ENCODE data around the gene IFITM1. TPM values are rescaled to one million over a fixed set of nuclear protein-coding genes. Genes with fewer than 3 reads are reported as not detected.
A peak's percentile ranks its signal among the peaks of the same experiment; 100 is the strongest.

Gene IFITM1
- total RNA-seq, 1 experiment from 2014 or later: 2.0 TPM

DNA sequence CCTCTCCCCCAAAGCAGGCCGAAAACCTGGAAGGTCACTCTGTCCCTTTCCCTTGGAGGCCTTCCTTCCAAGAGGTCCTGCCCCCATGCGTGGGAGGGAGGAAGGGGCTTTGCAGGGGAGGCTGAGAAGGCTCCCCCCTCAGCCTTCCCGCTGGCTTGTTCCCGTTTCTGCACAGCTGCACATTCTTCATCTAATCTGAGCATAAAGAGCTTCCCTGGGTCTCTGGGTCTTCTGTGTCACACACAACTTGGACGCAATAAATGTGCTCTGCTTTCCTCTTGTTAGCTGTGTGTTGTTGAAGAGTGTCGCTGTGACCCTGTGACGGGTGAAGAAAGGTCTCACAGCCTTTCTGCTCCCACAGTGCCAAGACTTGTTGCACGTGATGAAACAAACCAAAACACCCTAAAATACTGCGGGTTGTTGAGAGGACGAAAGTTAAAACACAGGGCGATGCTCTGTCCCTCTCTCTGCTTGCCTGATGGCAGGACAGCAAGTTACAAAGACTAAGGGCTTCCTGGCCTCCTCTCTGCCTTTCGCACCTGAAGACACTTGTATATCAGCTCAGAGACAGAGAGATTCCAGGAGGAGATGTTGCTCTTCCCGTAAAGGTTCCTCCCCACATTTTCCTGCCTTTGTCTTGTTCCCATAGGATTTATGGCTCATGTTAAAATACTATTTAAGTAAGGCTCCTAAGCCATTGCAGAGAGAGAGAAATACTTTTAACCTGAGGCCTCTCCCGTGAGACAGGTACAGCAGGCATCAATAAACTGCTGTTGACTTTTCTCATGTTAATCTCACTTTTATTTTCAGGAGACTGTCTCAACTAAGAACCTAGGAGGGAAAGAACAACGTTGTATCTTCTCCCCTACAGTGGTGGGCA is 22.2 kb downstream of the IFITM1 start:
- no peak overlapping the region for H3K9ac ChIP-seq (ENCODE audit: low read length)
- no peak for ATAC-seq
- intact Hi-C loops (cut with micrococcal nuclease): no loop called here
- 0 out of 2 replicates have a peak overlapping the region, but pooled peaks have one; percentile 18 for H2AFZ ChIP-seq (ENCODE audit: low read length)
- DNase-seq: no peak
- no peaks in the 10 kb centered on the region for H3K4me1 ChIP-seq (ENCODE audit: insufficient read depth, low read length)
- no peaks in the 10 kb centered on the region for H3K36me3 ChIP-seq (ENCODE audit: low read depth, low read length)
- H3K4me3 ChIP-seq (ENCODE audit: low read length): no peak overlapping the region
- no peaks in the 10 kb centered on the region for H3K9me2 ChIP-seq (replicated peaks; ENCODE audit: low read length)
- POLR2A ChIA-PET (ENCODE audit: unreplicated experiment): no interaction called here
- BruUV-seq (replicated peaks): no TSS peak
- H4K20me1 ChIP-seq (ENCODE audit: low read length): no peaks in the 10 kb centered on the region
- H3K79me2 ChIP-seq (ENCODE audit: low read length): no peaks in the 10 kb centered on the region
- TF ChIP-seq EZH2 (IDR thresholded peaks at IDR 0.05; ENCODE audit: low read length, unreplicated experiment) (no peak), EZH2phosphoT487 (IDR thresholded peaks at IDR 0.05; ENCODE audit: borderline replicate concordance, low read length) (no peak)
- TF ChIP-seq, protein P1, sequence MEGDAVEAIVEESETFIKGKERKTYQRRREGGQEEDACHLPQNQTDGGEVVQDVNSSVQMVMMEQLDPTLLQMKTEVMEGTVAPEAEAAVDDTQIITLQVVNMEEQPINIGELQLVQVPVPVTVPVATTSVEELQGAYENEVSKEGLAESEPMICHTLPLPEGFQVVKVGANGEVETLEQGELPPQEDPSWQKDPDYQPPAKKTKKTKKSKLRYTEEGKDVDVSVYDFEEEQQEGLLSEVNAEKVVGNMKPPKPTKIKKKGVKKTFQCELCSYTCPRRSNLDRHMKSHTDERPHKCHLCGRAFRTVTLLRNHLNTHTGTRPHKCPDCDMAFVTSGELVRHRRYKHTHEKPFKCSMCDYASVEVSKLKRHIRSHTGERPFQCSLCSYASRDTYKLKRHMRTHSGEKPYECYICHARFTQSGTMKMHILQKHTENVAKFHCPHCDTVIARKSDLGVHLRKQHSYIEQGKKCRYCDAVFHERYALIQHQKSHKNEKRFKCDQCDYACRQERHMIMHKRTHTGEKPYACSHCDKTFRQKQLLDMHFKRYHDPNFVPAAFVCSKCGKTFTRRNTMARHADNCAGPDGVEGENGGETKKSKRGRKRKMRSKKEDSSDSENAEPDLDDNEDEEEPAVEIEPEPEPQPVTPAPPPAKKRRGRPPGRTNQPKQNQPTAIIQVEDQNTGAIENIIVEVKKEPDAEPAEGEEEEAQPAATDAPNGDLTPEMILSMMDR (conservative IDR thresholded peaks at IDR 0.05; ENCODE audit: low read depth, low read length): no peak
- CTCF ChIA-PET: no interaction called here
- H3K27ac ChIP-seq (ENCODE audit: low read length): no peak overlapping the region
- no peaks in the 10 kb centered on the region for H3F3A ChIP-seq (ENCODE audit: low read length, unreplicated experiment)
- H3K27me3 ChIP-seq (ENCODE audit: low read length): peaks cover 7% of the 10 kb centered on the region
- H3K4me2 ChIP-seq (ENCODE audit: low read length): no peak overlapping the region
- H3K9me3 ChIP-seq (ENCODE audit: low read length): no peaks in the 10 kb centered on the region

DNA sequence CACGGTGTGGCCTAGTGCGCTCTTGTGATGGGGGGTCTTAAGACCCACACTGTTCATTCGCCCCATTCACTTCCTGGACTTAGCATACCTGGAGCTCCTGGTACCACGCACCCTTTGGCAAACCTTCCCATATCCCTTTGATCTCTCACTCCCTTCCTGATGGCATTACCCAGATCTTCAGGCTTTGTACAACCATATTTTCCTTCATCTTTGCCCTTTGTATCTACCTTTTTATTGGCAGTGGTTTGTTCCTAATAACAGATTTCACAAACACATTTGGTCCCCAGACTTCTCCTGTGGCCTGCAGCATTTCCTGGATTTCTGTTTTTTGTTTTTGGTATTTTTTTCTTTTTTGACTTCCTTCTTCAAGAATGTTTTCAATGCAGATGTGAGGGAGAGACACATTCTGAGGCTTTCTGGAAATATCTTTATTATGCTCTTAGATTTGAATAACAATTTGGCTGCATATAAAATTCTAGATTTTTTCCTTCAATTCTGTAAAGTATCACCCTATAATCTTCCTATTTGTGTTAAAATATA is 22.9 kb downstream of the IFITM1 start:
- Histone ChIP-seq H3K9ac (ENCODE audit: low read length) (no peak overlapping the region), H3K36me3 (ENCODE audit: low read depth, low read length) (no peaks in the 10 kb centered on the region), H3K27me3 (ENCODE audit: low read length) (peaks cover 7% of the 10 kb centered on the region), H3K79me2 (ENCODE audit: low read length) (no peaks in the 10 kb centered on the region), H3K4me2 (ENCODE audit: low read length) (no peak overlapping the region), H3K9me2 (replicated peaks; ENCODE audit: low read length) (no peaks in the 10 kb centered on the region), H3K9me3 (ENCODE audit: low read length) (no peaks in the 10 kb centered on the region), H3K4me1 (ENCODE audit: insufficient read depth, low read length) (no peaks in the 10 kb centered on the region), H4K20me1 (ENCODE audit: low read length) (no peaks in the 10 kb centered on the region), H3K4me3 (ENCODE audit: low read length) (no peak overlapping the region), H3F3A (ENCODE audit: low read length, unreplicated experiment) (no peaks in the 10 kb centered on the region), H2AFZ (ENCODE audit: low read length) (no peak overlapping the region), H3K27ac (ENCODE audit: low read length) (no peak overlapping the region)
- TF ChIP-seq, protein P1 (conservative IDR thresholded peaks at IDR 0.05; ENCODE audit: low read depth, low read length): no peak
- intact Hi-C loops (cut with micrococcal nuclease): no loop called here
- CTCF ChIA-PET: no interaction called here
- DNase-seq (no peak), ATAC-seq (no peak)
- no TSS peak for BruUV-seq (replicated peaks)
- POLR2A ChIA-PET (ENCODE audit: unreplicated experiment): no interaction called here

DNA sequence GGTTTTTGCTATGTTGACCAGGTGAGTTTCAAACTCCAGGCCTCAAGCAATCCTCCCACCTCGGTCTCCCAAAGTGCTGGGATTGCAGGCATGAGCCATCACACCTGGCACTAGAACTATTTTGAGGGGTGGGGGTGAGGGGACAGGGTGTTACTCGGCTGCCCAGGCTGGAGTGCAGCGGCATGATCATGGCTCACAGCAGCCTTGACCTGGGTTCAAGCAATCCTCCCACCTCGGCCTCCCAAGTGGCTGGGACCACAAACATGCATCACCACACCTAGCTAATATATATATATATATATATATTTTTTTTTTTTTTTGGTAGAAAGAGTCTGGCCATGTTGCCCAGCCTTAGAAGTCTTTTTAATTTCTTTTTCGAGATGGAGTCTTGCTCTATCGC is 23.9 kb downstream of the IFITM1 start:
- H4K20me1 ChIP-seq (ENCODE audit: low read length): no peaks in the 10 kb centered on the region
- no peaks in the 10 kb centered on the region for H3K4me1 ChIP-seq (ENCODE audit: insufficient read depth, low read length)
- POLR2A ChIA-PET (ENCODE audit: unreplicated experiment): no interaction called here
- TF ChIP-seq EZH2 (IDR thresholded peaks at IDR 0.05; ENCODE audit: low read length, unreplicated experiment) (no peak), EZH2phosphoT487 (IDR thresholded peaks at IDR 0.05; ENCODE audit: borderline replicate concordance, low read length) (no peak)
- TF ChIP-seq, protein P1 (conservative IDR thresholded peaks at IDR 0.05; ENCODE audit: low read depth, low read length): no peak
- H3K27ac ChIP-seq (ENCODE audit: low read length): no peak overlapping the region
- intact Hi-C loops (cut with micrococcal nuclease): no loop called here
- H3K4me2 ChIP-seq (ENCODE audit: low read length): no peak overlapping the region
- ATAC-seq (no peak), DNase-seq (no peak)
- peaks cover 7% of the 10 kb centered on the region for H3K27me3 ChIP-seq (ENCODE audit: low read length)
- no TSS peak for BruUV-seq (replicated peaks)
- no peaks in the 10 kb centered on the region for H3F3A ChIP-seq (ENCODE audit: low read length, unreplicated experiment)
- no peak overlapping the region for H3K4me3 ChIP-seq (ENCODE audit: low read length)
- no peak overlapping the region for H2AFZ ChIP-seq (ENCODE audit: low read length)
- CTCF ChIA-PET: no interaction called here
- no peaks in the 10 kb centered on the region for H3K79me2 ChIP-seq (ENCODE audit: low read length)
- no peaks in the 10 kb centered on the region for H3K36me3 ChIP-seq (ENCODE audit: low read depth, low read length)
- H3K9ac ChIP-seq (ENCODE audit: low read length): no peak overlapping the region
- no peaks in the 10 kb centered on the region for H3K9me3 ChIP-seq (ENCODE audit: low read length)
- no peaks in the 10 kb centered on the region for H3K9me2 ChIP-seq (replicated peaks; ENCODE audit: low read length)
